Endothelial cell (in vitro differentiated cells): Measurements from ENCODE around the gene RNF115. TPM values are rescaled to one million over a fixed set of nuclear protein-coding genes. Genes with fewer than 3 reads are reported as not detected.
A peak's percentile ranks its signal among the peaks of the same experiment; 100 is the strongest.

Experiments used
- DNase-seq: peaks from one replicate; pipeline ENCODE4 v3.0.0; 2021; ENCODE audit warnings: low spot score
- H3K27ac Mint-ChIP-seq: one replicate; pipeline ENCODE4 v1.8.0; 2021; ENCODE audit warnings: mixed read lengths, inconsistent platforms; ENCODE audit not compliant: unreplicated experiment
- H3K27me3 Mint-ChIP-seq: one replicate; pipeline ENCODE4 v1.8.0; 2021; ENCODE audit warnings: mild to moderate bottlenecking, moderate library complexity, mixed read lengths, inconsistent platforms; ENCODE audit not compliant: unreplicated experiment
- H3K36me3 Mint-ChIP-seq: one replicate; pipeline ENCODE4 v1.8.0; 2021; ENCODE audit warnings: mild to moderate bottlenecking, low read depth, mixed read lengths, inconsistent platforms; ENCODE audit not compliant: unreplicated experiment
- H3K4me1 Mint-ChIP-seq: one replicate; pipeline ENCODE4 v1.8.0; 2021; ENCODE audit warnings: mild to moderate bottlenecking, mixed read lengths, inconsistent platforms; ENCODE audit not compliant: unreplicated experiment
- H3K4me3 Mint-ChIP-seq: one replicate; pipeline ENCODE4 v1.8.0; 2021; ENCODE audit warnings: mild to moderate bottlenecking, mixed read lengths, inconsistent platforms; ENCODE audit not compliant: unreplicated experiment
- H3K9me3 Mint-ChIP-seq: one replicate; pipeline ENCODE4 v1.8.0; 2021; ENCODE audit warnings: mixed read lengths, inconsistent platforms; ENCODE audit not compliant: unreplicated experiment
- total RNA-seq: library from RNA; stranded (reverse); fragmentation: NEBNext Ultra II Directional; extraction: Animal tissue kit (Norgen Biotek cat#: 25700); gene quantifications from one replicate; pipeline ENCODE4 v1.2.1, GENCODE V29; 2021; ENCODE audit not compliant: unreplicated experiment
- TF ChIP-seq, protein P1 (sequence below): fragments of 200-600 bp; sonication (generic); IDR thresholded peaks from one replicate; pipeline ENCODE4 v1.5.0; 2021; ENCODE audit warnings: antibody characterized with exemption; ENCODE audit not compliant: unreplicated experiment

The RNF115 gene
- total RNA-seq, 1 donor from 2014 or later = 13.1 TPM

DNA sequence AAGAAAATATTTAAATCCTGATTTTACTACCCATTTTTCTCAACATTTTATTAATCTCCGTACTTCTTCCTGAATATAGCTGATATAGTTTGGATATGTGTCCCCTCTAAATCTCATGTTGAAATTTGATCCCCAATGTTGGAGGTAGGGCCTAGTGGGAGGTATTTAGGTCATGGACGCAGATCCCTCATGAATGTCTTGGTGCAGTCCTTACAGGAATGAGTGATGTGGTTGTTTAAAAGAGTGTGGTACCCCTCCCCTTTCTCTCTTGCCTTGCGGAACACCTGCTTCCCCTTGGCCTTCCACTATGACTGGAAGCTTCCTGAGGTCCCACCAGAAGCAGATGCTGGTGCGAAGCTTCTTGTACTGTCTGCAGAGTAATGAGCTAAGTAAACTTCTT, 17.5 kb downstream of the RNF115 start:
- Mint-ChIP-seq H3K36me3 (no peaks in the 10 kb centered on the region), H3K4me1 (peaks cover 12% of the 10 kb centered on the region), H3K4me3 (no peak overlapping the region), H3K27me3 (no peaks in the 10 kb centered on the region), H3K27ac (no peak overlapping the region), H3K9me3 (no peaks in the 10 kb centered on the region)
- no peak for DNase-seq
- TF ChIP-seq, protein P1, sequence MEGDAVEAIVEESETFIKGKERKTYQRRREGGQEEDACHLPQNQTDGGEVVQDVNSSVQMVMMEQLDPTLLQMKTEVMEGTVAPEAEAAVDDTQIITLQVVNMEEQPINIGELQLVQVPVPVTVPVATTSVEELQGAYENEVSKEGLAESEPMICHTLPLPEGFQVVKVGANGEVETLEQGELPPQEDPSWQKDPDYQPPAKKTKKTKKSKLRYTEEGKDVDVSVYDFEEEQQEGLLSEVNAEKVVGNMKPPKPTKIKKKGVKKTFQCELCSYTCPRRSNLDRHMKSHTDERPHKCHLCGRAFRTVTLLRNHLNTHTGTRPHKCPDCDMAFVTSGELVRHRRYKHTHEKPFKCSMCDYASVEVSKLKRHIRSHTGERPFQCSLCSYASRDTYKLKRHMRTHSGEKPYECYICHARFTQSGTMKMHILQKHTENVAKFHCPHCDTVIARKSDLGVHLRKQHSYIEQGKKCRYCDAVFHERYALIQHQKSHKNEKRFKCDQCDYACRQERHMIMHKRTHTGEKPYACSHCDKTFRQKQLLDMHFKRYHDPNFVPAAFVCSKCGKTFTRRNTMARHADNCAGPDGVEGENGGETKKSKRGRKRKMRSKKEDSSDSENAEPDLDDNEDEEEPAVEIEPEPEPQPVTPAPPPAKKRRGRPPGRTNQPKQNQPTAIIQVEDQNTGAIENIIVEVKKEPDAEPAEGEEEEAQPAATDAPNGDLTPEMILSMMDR = no peak

DNA sequence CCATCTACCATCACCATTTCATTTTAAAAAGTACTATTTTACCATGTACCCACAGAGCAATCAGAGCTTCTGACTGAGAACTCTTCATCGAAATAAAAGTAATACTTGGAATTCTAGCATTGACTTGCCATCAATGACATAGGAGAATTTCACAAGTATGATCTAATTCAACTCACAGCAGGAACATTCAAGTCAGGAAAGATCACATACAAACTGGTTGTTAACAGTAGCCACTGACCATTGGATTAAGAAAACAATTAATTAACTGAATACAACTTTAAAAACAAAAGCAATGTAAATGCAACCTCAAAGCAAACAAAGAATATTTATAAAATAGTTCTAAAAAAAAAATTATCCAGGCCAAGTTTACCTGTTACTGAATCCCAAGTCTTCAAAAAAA, 18.8 kb downstream of the RNF115 start:
- H3K9me3 Mint-ChIP-seq = no peaks in the 10 kb centered on the region
- H3K27ac Mint-ChIP-seq = no peak overlapping the region
- DNase-seq = no peak
- H3K4me3 Mint-ChIP-seq = no peak overlapping the region
- TF ChIP-seq, protein P1 = no peak
- H3K36me3 Mint-ChIP-seq = peaks cover 4% of the 10 kb centered on the region
- no peaks in the 10 kb centered on the region for H3K27me3 Mint-ChIP-seq
- H3K4me1 Mint-ChIP-seq = peaks cover 12% of the 10 kb centered on the region

DNA sequence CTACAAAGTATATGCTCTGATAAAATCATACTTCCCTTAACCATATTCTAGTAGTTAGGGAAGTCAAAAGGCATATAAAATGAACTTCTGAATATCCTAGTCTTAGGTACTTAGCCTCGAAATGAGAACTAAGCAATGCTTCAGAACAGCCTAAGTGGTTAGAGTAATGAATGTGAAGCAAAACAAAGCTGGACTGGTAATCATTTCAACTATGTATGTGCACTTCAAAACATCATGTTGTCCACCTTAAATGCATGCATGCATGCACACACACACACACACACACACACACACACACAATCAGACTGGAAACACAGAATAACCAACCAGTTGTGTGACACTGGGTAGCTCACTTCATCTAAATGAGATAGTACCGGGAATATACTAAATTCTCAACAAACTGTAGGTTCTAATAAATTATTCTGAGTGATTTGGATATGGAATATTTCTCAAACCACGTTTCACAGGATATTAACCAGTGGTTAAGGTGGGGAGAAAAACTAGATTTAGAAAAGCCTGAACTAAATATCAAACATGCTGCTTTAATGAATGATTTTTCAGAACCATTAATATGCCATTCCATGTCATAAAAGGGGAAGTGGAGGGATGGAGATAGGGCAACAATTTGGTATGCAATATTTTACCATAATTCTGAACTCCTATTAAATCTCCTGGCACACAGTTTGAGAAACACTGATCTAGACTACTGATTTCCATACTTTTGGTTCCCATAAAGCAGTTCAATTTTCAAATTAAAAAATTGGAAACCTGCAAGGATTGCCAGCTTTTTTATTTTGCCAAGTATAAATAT, 19.5 kb downstream of the RNF115 start:
- DNase-seq = no peak
- TF ChIP-seq, protein P1 = no peak
- peaks cover 12% of the 10 kb centered on the region for H3K4me1 Mint-ChIP-seq
- peaks cover 7% of the 10 kb centered on the region for H3K36me3 Mint-ChIP-seq
- H3K27me3 Mint-ChIP-seq = no peaks in the 10 kb centered on the region
- no peak overlapping the region for H3K4me3 Mint-ChIP-seq
- no peaks in the 10 kb centered on the region for H3K9me3 Mint-ChIP-seq
- H3K27ac Mint-ChIP-seq = no peak overlapping the region

DNA sequence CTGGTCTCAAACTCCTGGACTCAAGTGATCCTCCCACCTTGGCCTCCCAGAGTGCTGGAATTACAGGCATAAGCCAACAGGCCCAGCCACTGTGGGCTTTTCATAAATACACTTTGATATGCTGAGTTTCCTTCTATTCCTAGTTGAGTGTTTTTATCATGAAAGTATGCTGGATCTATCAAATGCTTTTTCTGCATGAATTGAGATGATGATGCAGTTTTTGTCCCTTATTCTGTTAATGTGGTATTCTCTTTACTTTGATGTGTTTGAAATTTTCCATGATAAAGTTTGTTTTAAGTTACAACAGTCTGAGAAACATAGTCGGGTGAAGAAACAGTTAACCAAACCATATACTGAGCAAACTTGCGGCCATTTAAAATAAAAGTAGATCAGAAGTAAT, 24.1 kb downstream of the RNF115 start:
- Mint-ChIP-seq H3K9me3 (peaks cover 9% of the 10 kb centered on the region), H3K4me1 (peaks cover 12% of the 10 kb centered on the region), H3K27ac (no peak overlapping the region), H3K36me3 (peaks cover 35% of the 10 kb centered on the region), H3K27me3 (no peaks in the 10 kb centered on the region), H3K4me3 (no peak overlapping the region)
- TF ChIP-seq, protein P1 = no peak
- no peak for DNase-seq

DNA sequence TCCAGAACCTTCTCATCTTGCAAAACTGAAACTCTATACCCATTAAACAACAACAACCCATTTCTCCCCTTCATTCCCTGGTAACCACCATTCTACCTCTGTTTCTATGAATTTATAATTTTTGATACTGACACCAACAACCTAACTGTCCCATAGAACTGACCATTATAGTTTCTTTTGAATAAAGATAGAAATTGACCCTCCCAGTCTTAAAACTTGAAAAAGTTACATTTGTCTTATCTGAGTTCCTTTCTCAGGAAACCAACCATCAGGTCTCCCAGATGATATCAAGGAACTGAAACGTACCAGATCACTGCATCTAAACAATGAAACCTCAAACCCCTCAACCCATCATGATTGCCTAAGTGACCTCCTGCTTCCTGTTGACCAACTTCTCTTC, 27.1 kb downstream of the RNF115 start:
- no peak overlapping the region for H3K27ac Mint-ChIP-seq
- peaks cover 3% of the 10 kb centered on the region for H3K27me3 Mint-ChIP-seq
- no peak for DNase-seq
- peaks cover 40% of the 10 kb centered on the region for H3K36me3 Mint-ChIP-seq
- peaks cover under 1% of the 10 kb centered on the region for H3K4me1 Mint-ChIP-seq
- TF ChIP-seq, protein P1 = no peak
- H3K9me3 Mint-ChIP-seq = peaks cover 9% of the 10 kb centered on the region
- peak overlapping the region; percentile 76 for H3K4me3 Mint-ChIP-seq
